GM12878 (cell line): ENCODE results near the gene COQ10B.

Experiments
- CBFB ChIP-seq: IDR thresholded peaks from 2 replicates; pipeline ENCODE4 v1.6.1; 2016; ENCODE audit warnings: antibody characterized with exemption, low read depth
- HCFC1 ChIP-seq: fragments of 150-350 bp; IDR thresholded peaks from 2 replicates; pipeline ENCODE4 v1.6.1; 2014; ENCODE audit warnings: low read length
- MEF2A ChIP-seq: IDR thresholded peaks from 2 replicates; pipeline ENCODE4 v1.6.1; 2011; ENCODE audit warnings: low read depth, mild to moderate bottlenecking, low read length, moderate library complexity; ENCODE audit not compliant: insufficient read depth
- POLR2A ChIP-seq: IDR thresholded peaks from 2 replicates; pipeline ENCODE4 v1.6.1; 2011; ENCODE audit warnings: low read depth, mild to moderate bottlenecking, low read length
- PRDM15 ChIP-seq: fragments of 450-650 bp; formaldehyde crosslinking; IDR thresholded peaks from 2 replicates; pipeline ENCODE4 v1.4.0; 2020; ENCODE audit warnings: mild to moderate bottlenecking, moderate library complexity
- RAD21 ChIP-seq: IDR thresholded peaks from 2 replicates; pipeline ENCODE4 v1.6.1; 2011; ENCODE audit warnings: mild to moderate bottlenecking, low read depth, low read length, moderate library complexity; ENCODE audit not compliant: insufficient read depth
- RFX5 ChIP-seq: IDR thresholded peaks from 2 replicates; pipeline ENCODE4 v1.6.1; 2011; ENCODE audit warnings: low read depth, low read length, improper control_type of control experiment
- TBL1XR1 ChIP-seq: IDR thresholded peaks from 2 replicates; pipeline ENCODE4 v1.6.1; 2012; ENCODE audit warnings: low read depth, low read length, improper control_type of control experiment
- WRNIP1 ChIP-seq: IDR thresholded peaks from 2 replicates; pipeline ENCODE4 v1.6.1; 2011; ENCODE audit warnings: low read depth, low read length, improper control_type of control experiment, borderline replicate concordance
- TF ChIP-seq, protein P1 (sequence below), 3 experiments: IDR thresholded peaks in 2 of 3; conservative IDR thresholded peaks in 1 of 3; 2 replicates each; pipeline ENCODE4 v1.5.1; 2011; ENCODE audit warnings: low read depth in 3 of 3, low read length in 3 of 3, mild to moderate bottlenecking in 3 of 3, control low read depth in 2 of 3, moderate library complexity in 2 of 3, inconsistent platforms in 1 of 3, mixed read lengths in 1 of 3; ENCODE audit not compliant: control insufficient read depth in 2 of 3, insufficient read depth in 1 of 3; ENCODE audit errors: extremely low read depth in 1 of 3
- TF ChIP-seq, protein P2 (sequence below): IDR thresholded peaks from 2 replicates; pipeline ENCODE4 v1.6.1; 2011; ENCODE audit warnings: low read depth, low read length, improper control_type of control experiment, borderline replicate concordance

- TF ChIP-seq RAD21 (no peak), PRDM15 (CRISPR knock-in tag) (no peak), HCFC1 (peak; percentile 79), WRNIP1 (no peak), TBL1XR1 (no peak; the same call in none of the 2 replicates), RFX5 (peak; percentile 8; the same call in 1 of the 2 replicates), CBFB (peak; percentile 38), MEF2A (peak; percentile 49; the same call in 1 of the 2 replicates), POLR2A (peak; percentile 96)
- TF ChIP-seq, protein P1, sequence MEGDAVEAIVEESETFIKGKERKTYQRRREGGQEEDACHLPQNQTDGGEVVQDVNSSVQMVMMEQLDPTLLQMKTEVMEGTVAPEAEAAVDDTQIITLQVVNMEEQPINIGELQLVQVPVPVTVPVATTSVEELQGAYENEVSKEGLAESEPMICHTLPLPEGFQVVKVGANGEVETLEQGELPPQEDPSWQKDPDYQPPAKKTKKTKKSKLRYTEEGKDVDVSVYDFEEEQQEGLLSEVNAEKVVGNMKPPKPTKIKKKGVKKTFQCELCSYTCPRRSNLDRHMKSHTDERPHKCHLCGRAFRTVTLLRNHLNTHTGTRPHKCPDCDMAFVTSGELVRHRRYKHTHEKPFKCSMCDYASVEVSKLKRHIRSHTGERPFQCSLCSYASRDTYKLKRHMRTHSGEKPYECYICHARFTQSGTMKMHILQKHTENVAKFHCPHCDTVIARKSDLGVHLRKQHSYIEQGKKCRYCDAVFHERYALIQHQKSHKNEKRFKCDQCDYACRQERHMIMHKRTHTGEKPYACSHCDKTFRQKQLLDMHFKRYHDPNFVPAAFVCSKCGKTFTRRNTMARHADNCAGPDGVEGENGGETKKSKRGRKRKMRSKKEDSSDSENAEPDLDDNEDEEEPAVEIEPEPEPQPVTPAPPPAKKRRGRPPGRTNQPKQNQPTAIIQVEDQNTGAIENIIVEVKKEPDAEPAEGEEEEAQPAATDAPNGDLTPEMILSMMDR (IDR thresholded peaks at IDR 0.05 in 2 of 3, conservative IDR thresholded peaks at IDR 0.05 in 1 of 3; ENCODE audit: control insufficient read depth in 2 of 3, extremely low read depth in 1 of 3, insufficient read depth in 1 of 3, low read depth in 3 of 3, low read length in 3 of 3), result no peak
- TF ChIP-seq, protein P2, sequence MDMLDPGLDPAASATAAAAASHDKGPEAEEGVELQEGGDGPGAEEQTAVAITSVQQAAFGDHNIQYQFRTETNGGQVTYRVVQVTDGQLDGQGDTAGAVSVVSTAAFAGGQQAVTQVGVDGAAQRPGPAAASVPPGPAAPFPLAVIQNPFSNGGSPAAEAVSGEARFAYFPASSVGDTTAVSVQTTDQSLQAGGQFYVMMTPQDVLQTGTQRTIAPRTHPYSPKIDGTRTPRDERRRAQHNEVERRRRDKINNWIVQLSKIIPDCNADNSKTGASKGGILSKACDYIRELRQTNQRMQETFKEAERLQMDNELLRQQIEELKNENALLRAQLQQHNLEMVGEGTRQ, result peak; percentile 21; the same call in 1 of the 2 replicates
Observed at GRCh38 chr2:197499594-197500502, 46.5 kb downstream of the COQ10B start, which contains the start of the genes HSPD1 and HSPE1.
